ENCODE data around the gene ADAMTS20.
A peak's percentile ranks its signal among the peaks of the same experiment; 100 is the strongest.

The ADAMTS20 gene

GRCh38 chr12:43501703-43502102 lies 50.3 kb downstream of the ADAMTS20 start:
- Histone ChIP-seq H3K18ac (ENCODE audit: low read length) (no peak overlapping the region), H3K4me1 (ENCODE audit: control insufficient read depth in 2 of 2, insufficient read depth in 1 of 2, low read depth in 1 of 2, low read length in 2 of 2) (no peaks in the 10 kb centered on the region), H2BK12ac (ENCODE audit: low read length) (no peak overlapping the region), H4K8ac (ENCODE audit: low read depth, low read length) (no peak overlapping the region), H2BK15ac (ENCODE audit: low read length) (no peak overlapping the region), H2BK5ac (ENCODE audit: low read length) (no peak overlapping the region), H3K4me3 (ENCODE audit: low read length in 2 of 2) (no peak overlapping the region), H3K36me3 (replicated peaks in 1 of 2; ENCODE audit: control insufficient read depth in 2 of 2, insufficient read depth in 2 of 2, low read length in 2 of 2) (no peaks in the 10 kb centered on the region), H2BK120ac (ENCODE audit: low read depth, low read length) (no peak overlapping the region), H3K27me3 (ENCODE audit: control insufficient read depth in 3 of 3, insufficient read depth in 3 of 3, low read depth in 1 of 3, low read length in 3 of 3) (no peaks in the 10 kb centered on the region), H2AK5ac (ENCODE audit: low read depth, low read length) (no peak overlapping the region), H3K4ac (ENCODE audit: low read length) (no peak overlapping the region), H4K91ac (ENCODE audit: low read depth, low read length, poor library complexity) (no peak overlapping the region), H3K23ac (ENCODE audit: low read depth, low read length, poor library complexity) (no peak overlapping the region), H3K79me1 (ENCODE audit: low read depth, low read length) (no peaks in the 10 kb centered on the region), H3K27ac (replicated peaks; ENCODE audit: low read length) (no peak overlapping the region), H2AFZ (ENCODE audit: low read length) (no peak overlapping the region), H3K9ac (ENCODE audit: low read depth, low read length, poor library complexity) (no peak overlapping the region), H3K14ac (ENCODE audit: low read length) (no peak overlapping the region), H3K9me3 (replicated peaks in 1 of 2; ENCODE audit: control insufficient read depth in 2 of 2, insufficient read depth in 1 of 2, low read depth in 1 of 2, low read length in 2 of 2) (no peaks in the 10 kb centered on the region), H3K4me2 (ENCODE audit: insufficient read depth, low read length, poor library complexity, severe bottlenecking) (no peak overlapping the region)
- DNase-seq (ENCODE audit: low spot score): no peak
- WGBS, 2 donors (ENCODE audit: extremely low coverage in 2 of 2, insufficient read length in 2 of 2, insufficient replicate concordance in 1 of 2): no CpG with 5 or more reads among the region's 2 CpGs

- Histone ChIP-seq H3K4ac (ENCODE audit: low read length) (no peak overlapping the region), H3K27me3 (ENCODE audit: control insufficient read depth in 3 of 3, insufficient read depth in 3 of 3, low read depth in 1 of 3, low read length in 3 of 3) (no peaks in the 10 kb centered on the region), H3K23ac (ENCODE audit: low read depth, low read length, poor library complexity) (no peak overlapping the region), H3K18ac (ENCODE audit: low read length) (no peak overlapping the region), H4K91ac (ENCODE audit: low read depth, low read length, poor library complexity) (no peak overlapping the region), H2AK5ac (ENCODE audit: low read depth, low read length) (no peak overlapping the region), H2AFZ (ENCODE audit: low read length) (no peak overlapping the region), H2BK15ac (ENCODE audit: low read length) (no peak overlapping the region), H4K8ac (ENCODE audit: low read depth, low read length) (no peak overlapping the region), H3K79me1 (ENCODE audit: low read depth, low read length) (no peaks in the 10 kb centered on the region), H3K14ac (ENCODE audit: low read length) (no peak overlapping the region), H3K4me1 (ENCODE audit: control insufficient read depth in 2 of 2, insufficient read depth in 1 of 2, low read depth in 1 of 2, low read length in 2 of 2) (no peaks in the 10 kb centered on the region), H3K9ac (ENCODE audit: low read depth, low read length, poor library complexity) (no peak overlapping the region), H2BK120ac (ENCODE audit: low read depth, low read length) (no peak overlapping the region), H2BK5ac (ENCODE audit: low read length) (no peak overlapping the region), H2BK12ac (ENCODE audit: low read length) (no peak overlapping the region), H3K36me3 (replicated peaks in 1 of 2; ENCODE audit: control insufficient read depth in 2 of 2, insufficient read depth in 2 of 2, low read length in 2 of 2) (no peaks in the 10 kb centered on the region), H3K4me3 (ENCODE audit: low read length in 2 of 2) (no peak overlapping the region), H3K27ac (replicated peaks; ENCODE audit: low read length) (no peak overlapping the region), H3K9me3 (replicated peaks in 1 of 2; ENCODE audit: control insufficient read depth in 2 of 2, insufficient read depth in 1 of 2, low read depth in 1 of 2, low read length in 2 of 2) (no peaks in the 10 kb centered on the region), H3K4me2 (ENCODE audit: insufficient read depth, low read length, poor library complexity, severe bottlenecking) (no peak overlapping the region)
- DNase-seq (ENCODE audit: low spot score): no peak
- WGBS, 2 donors (ENCODE audit: extremely low coverage in 2 of 2, insufficient read length in 2 of 2, insufficient replicate concordance in 1 of 2): no CpG with 5 or more reads among the region's 2 CpGs
These were observed 58.7 kb downstream of the ADAMTS20 start for GRCh38 chr12:43493261-43493797.

- WGBS, 2 donors (ENCODE audit: extremely low coverage in 2 of 2, insufficient read length in 2 of 2, insufficient replicate concordance in 1 of 2): no CpG with 5 or more reads among the region's 3 CpGs
- Histone ChIP-seq H4K91ac (ENCODE audit: low read depth, low read length, poor library complexity) (no peak overlapping the region), H3K14ac (ENCODE audit: low read length) (no peak overlapping the region), H3K27me3 (ENCODE audit: control insufficient read depth in 3 of 3, insufficient read depth in 3 of 3, low read depth in 1 of 3, low read length in 3 of 3) (no peaks in the 10 kb centered on the region), H2AFZ (ENCODE audit: low read length) (no peak overlapping the region), H2BK5ac (ENCODE audit: low read length) (no peak overlapping the region), H3K79me1 (ENCODE audit: low read depth, low read length) (no peaks in the 10 kb centered on the region), H3K9me3 (replicated peaks in 1 of 2; ENCODE audit: control insufficient read depth in 2 of 2, insufficient read depth in 1 of 2, low read depth in 1 of 2, low read length in 2 of 2) (peaks cover 0 to 2% of the 10 kb centered on the region in 2 donors), H3K27ac (replicated peaks; ENCODE audit: low read length) (no peak overlapping the region), H4K8ac (ENCODE audit: low read depth, low read length) (no peak overlapping the region), H3K23ac (ENCODE audit: low read depth, low read length, poor library complexity) (no peak overlapping the region), H2BK15ac (ENCODE audit: low read length) (no peak overlapping the region), H3K4ac (ENCODE audit: low read length) (no peak overlapping the region), H3K18ac (ENCODE audit: low read length) (peak overlapping the region; percentile 48), H3K36me3 (replicated peaks in 1 of 2; ENCODE audit: control insufficient read depth in 2 of 2, insufficient read depth in 2 of 2, low read length in 2 of 2) (no peaks in the 10 kb centered on the region), H3K4me3 (ENCODE audit: low read length in 2 of 2) (no peak overlapping the region), H3K9ac (ENCODE audit: low read depth, low read length, poor library complexity) (no peak overlapping the region), H3K4me1 (ENCODE audit: control insufficient read depth in 2 of 2, insufficient read depth in 1 of 2, low read depth in 1 of 2, low read length in 2 of 2) (no peaks in the 10 kb centered on the region), H2BK12ac (ENCODE audit: low read length) (no peak overlapping the region), H2AK5ac (ENCODE audit: low read depth, low read length) (no peak overlapping the region), H2BK120ac (ENCODE audit: low read depth, low read length) (no peak overlapping the region), H3K4me2 (ENCODE audit: insufficient read depth, low read length, poor library complexity, severe bottlenecking) (no peak overlapping the region)
- no peak for DNase-seq (ENCODE audit: low spot score)
These were observed 69.5 kb downstream of the ADAMTS20 start for GRCh38 chr12:43482311-43483085.

- H3K27ac ChIP-seq (replicated peaks; ENCODE audit: low read length): no peak overlapping the region
- H2BK15ac ChIP-seq (ENCODE audit: low read length): no peak overlapping the region
- no peak overlapping the region for H4K8ac ChIP-seq (ENCODE audit: low read depth, low read length)
- H3K36me3 ChIP-seq (replicated peaks in 1 of 2; ENCODE audit: control insufficient read depth in 2 of 2, insufficient read depth in 2 of 2, low read length in 2 of 2): no peaks in the 10 kb centered on the region
- H2BK5ac ChIP-seq (ENCODE audit: low read length): no peak overlapping the region
- no peak overlapping the region for H2BK120ac ChIP-seq (ENCODE audit: low read depth, low read length)
- no peak overlapping the region for H2AFZ ChIP-seq (ENCODE audit: low read length)
- H3K4me1 ChIP-seq (ENCODE audit: control insufficient read depth in 2 of 2, insufficient read depth in 1 of 2, low read depth in 1 of 2, low read length in 2 of 2): no peaks in the 10 kb centered on the region
- DNase-seq (ENCODE audit: low spot score): no peak
- peaks cover 0 to 2% of the 10 kb centered on the region in 2 donors for H3K9me3 ChIP-seq (replicated peaks in 1 of 2; ENCODE audit: control insufficient read depth in 2 of 2, insufficient read depth in 1 of 2, low read depth in 1 of 2, low read length in 2 of 2)
- H3K27me3 ChIP-seq (ENCODE audit: control insufficient read depth in 3 of 3, insufficient read depth in 3 of 3, low read depth in 1 of 3, low read length in 3 of 3): no peaks in the 10 kb centered on the region
- no peak overlapping the region for H3K18ac ChIP-seq (ENCODE audit: low read length)
- WGBS, 2 donors (ENCODE audit: extremely low coverage in 2 of 2, insufficient read length in 2 of 2, insufficient replicate concordance in 1 of 2): no CpG with 5 or more reads among the region's 3 CpGs
- H3K79me1 ChIP-seq (ENCODE audit: low read depth, low read length): no peaks in the 10 kb centered on the region
- no peak overlapping the region for H3K4ac ChIP-seq (ENCODE audit: low read length)
- no peak overlapping the region for H2BK12ac ChIP-seq (ENCODE audit: low read length)
- H3K4me3 ChIP-seq (ENCODE audit: low read length in 2 of 2): no peak overlapping the region
- H3K23ac ChIP-seq (ENCODE audit: low read depth, low read length, poor library complexity): no peak overlapping the region
- no peak overlapping the region for H3K14ac ChIP-seq (ENCODE audit: low read length)
- no peak overlapping the region for H4K91ac ChIP-seq (ENCODE audit: low read depth, low read length, poor library complexity)
- H3K4me2 ChIP-seq (ENCODE audit: insufficient read depth, low read length, poor library complexity, severe bottlenecking): no peak overlapping the region
- no peak overlapping the region for H2AK5ac ChIP-seq (ENCODE audit: low read depth, low read length)
- no peak overlapping the region for H3K9ac ChIP-seq (ENCODE audit: low read depth, low read length, poor library complexity)
These were observed 71.4 kb downstream of the ADAMTS20 start for GRCh38 chr12:43480591-43480990.

Measured in neuronal stem cell (in vitro differentiated cells).